Measurements from ENCODE around the gene PVALB. TPM values are rescaled to one million over a fixed set of nuclear protein-coding genes. Genes with fewer than 3 reads are reported as not detected.

The PVALB gene
- total and polyA plus RNA-seq, 2 experiments from 2014 or later: not detected

DNA sequence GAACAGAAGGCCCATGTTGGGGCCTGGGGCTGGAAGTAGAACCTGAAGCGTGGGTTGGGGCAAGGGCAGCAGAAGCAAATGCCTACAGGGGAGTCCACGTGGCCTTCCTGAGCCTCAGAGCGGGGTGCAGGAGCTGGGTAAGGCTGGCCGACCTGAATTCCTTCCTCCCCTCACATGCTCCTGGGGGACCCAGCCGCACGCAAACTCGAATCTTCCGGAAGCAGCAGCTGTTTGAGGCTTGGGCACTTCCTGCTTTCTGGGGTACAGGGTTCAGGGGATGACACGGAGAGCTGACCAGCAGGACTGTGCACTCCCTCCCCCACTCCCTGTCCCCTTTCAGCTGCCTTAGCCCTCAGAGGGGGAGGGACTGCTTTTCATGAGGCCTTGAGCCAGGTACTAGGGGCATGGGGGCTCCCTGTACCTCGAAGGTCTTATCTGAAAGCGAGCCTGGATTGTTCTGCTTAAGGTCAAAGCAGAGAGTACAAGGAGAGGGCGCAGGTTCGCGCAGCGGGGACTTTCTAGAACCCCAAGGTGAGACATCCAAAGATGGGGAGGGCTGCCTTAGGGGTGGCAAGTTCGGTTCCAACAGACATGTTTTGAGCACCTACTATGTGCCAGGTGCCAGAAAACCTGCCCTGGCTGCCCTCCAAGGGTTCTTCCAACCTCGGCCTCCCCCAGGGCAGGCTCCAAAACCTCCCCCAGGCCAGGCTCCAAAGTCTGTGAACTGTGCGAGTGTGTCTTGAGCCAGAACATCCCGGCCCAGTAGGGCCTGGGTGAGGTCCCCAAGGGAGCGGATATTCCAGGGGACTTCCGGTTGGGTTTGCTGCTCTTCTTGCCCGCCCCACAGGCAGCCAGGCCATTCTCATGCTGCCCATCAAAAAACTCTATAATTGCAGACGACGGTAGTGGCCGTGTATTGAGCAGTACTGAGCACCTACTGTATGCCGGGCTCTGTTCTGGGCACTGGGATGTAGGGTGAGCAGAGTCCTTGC, 45.7 kb upstream of the PVALB start:
- H3K27ac ChIP-seq: no peak overlapping the region
- H3K27me3 ChIP-seq: peaks cover 21% of the 10 kb centered on the region
- TF ChIP-seq, protein P1, sequence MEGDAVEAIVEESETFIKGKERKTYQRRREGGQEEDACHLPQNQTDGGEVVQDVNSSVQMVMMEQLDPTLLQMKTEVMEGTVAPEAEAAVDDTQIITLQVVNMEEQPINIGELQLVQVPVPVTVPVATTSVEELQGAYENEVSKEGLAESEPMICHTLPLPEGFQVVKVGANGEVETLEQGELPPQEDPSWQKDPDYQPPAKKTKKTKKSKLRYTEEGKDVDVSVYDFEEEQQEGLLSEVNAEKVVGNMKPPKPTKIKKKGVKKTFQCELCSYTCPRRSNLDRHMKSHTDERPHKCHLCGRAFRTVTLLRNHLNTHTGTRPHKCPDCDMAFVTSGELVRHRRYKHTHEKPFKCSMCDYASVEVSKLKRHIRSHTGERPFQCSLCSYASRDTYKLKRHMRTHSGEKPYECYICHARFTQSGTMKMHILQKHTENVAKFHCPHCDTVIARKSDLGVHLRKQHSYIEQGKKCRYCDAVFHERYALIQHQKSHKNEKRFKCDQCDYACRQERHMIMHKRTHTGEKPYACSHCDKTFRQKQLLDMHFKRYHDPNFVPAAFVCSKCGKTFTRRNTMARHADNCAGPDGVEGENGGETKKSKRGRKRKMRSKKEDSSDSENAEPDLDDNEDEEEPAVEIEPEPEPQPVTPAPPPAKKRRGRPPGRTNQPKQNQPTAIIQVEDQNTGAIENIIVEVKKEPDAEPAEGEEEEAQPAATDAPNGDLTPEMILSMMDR (IDR thresholded peaks at IDR 0.05; ENCODE audit: low read depth, low read length): no peak
- no peaks in the 10 kb centered on the region for H3K9me3 ChIP-seq (ENCODE audit: low read depth)
- no peaks in the 10 kb centered on the region for H3K36me3 ChIP-seq
- no peak for DNase-seq (ENCODE audit: low read depth in 1 of 2, low spot score in 1 of 2)
- H3K4me1 ChIP-seq (ENCODE audit: low read depth): no peaks in the 10 kb centered on the region
- H3K4me3 ChIP-seq: no peak overlapping the region

DNA sequence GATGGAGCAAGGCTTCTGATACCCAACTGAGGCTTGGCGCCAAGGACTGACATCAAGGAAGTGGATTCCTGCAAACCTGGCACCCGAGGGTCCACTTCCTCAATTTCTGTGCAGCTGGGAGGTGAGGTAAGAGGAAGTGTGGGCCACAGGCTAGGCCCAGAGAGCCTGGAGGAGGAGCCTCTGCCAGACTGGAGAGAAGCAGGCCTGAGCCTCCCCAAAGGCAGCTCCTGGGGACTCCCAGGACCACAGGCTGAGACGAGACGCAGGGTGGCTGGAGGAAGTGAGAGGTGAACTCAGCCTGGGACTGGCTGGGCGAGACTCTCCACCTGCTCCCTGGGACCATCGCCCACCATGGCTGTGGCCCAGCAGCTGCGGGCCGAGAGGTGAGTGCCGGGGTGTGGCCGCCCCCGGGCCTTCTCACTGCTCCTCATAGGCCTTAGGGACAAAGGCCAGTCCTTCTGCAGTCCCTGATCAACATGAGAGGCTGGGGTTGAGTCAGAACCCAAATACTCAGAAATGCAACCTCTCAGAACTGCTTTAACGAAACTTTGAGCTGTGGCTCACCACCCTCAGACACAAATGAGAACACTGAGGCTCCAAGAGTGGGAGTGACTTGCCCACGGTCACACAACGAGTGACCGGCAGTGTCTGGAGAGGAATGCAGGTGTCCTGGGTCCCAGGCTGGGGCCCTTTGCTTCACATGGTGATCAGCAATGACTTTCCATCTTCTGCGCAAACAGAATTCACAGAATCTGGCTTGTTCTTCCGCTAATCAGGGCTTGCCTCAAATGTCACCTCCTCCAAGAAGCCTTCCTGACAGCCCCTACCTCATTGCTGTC, 44.2 kb upstream of the PVALB start, which contains the start of gene NCF4:
NCF4 (plus strand) TSS at position 186 of the 839 bp plus-strand sequence; CDS start at position 352, 166 bp downstream.
- Histone ChIP-seq H3K9me3 (ENCODE audit: low read depth) (no peaks in the 10 kb centered on the region), H3K36me3 (no peaks in the 10 kb centered on the region), H3K27ac (no peak within 1 kb of the TSS), H3K27me3 (peaks cover 32% of the 10 kb centered on the region), H3K4me1 (ENCODE audit: low read depth) (no peaks in the 10 kb centered on the region), H3K4me3 (no peak within 1 kb of the TSS)
- TF ChIP-seq, protein P1 (IDR thresholded peaks at IDR 0.05; ENCODE audit: low read depth, low read length): no peak
- no peak for DNase-seq (ENCODE audit: low read depth in 1 of 2, low spot score in 1 of 2)

DNA sequence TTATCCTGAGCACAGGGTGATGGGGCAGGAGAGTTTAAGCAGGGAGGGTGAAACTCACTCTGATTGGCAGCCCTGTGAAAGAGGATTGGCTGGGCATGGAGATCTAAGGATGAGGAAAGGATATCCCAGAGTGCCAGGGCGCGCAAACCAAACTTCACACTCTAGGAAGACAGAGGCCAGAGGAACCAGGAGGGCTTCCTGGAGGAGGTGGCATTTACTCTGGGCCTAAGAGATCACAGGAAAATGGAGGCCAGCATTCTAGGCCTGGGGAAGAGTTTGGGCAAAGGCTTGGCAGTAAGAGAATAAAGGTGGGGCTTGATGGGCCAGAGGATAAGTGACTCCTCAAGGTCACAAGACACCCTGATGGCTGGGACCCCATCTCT, 43.6 kb upstream of the PVALB start:
- Histone ChIP-seq H3K4me1 (ENCODE audit: low read depth) (no peaks in the 10 kb centered on the region), H3K27ac (no peak overlapping the region), H3K9me3 (ENCODE audit: low read depth) (no peaks in the 10 kb centered on the region), H3K27me3 (peaks cover 32% of the 10 kb centered on the region), H3K4me3 (no peak overlapping the region), H3K36me3 (no peaks in the 10 kb centered on the region)
- TF ChIP-seq, protein P1 (IDR thresholded peaks at IDR 0.05; ENCODE audit: low read depth, low read length): no peak
- no peak for DNase-seq (ENCODE audit: low read depth in 1 of 2, low spot score in 1 of 2)

DNA sequence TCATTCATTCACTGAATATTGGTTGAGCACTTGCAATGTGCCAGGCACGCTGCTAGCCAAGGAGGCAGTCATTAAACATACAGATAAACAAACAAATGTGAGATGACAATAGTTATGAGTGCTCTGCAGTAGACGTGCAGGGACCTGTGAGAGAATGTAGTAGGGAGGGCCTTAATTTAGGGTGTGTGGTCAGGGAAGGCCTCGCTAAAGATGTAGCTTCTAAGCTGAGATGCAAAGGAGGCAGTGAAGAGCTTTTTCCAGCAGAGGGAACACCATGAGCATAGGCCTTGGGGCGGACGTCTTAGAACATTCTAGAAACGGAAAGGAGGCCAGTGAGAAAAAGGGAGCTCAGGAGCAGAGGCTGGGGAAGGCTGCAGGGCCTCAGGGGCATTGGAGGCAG, 43.2 kb upstream of the PVALB start:
- no peaks in the 10 kb centered on the region for H3K4me1 ChIP-seq (ENCODE audit: low read depth)
- H3K36me3 ChIP-seq: no peaks in the 10 kb centered on the region
- no peak overlapping the region for H3K27ac ChIP-seq
- TF ChIP-seq, protein P1 (IDR thresholded peaks at IDR 0.05; ENCODE audit: low read depth, low read length): peak; percentile 14
- no peak overlapping the region for H3K4me3 ChIP-seq
- no peaks in the 10 kb centered on the region for H3K9me3 ChIP-seq (ENCODE audit: low read depth)
- DNase-seq (ENCODE audit: low read depth in 1 of 2, low spot score in 1 of 2): no peak
- peaks cover 32% of the 10 kb centered on the region for H3K27me3 ChIP-seq

DNA sequence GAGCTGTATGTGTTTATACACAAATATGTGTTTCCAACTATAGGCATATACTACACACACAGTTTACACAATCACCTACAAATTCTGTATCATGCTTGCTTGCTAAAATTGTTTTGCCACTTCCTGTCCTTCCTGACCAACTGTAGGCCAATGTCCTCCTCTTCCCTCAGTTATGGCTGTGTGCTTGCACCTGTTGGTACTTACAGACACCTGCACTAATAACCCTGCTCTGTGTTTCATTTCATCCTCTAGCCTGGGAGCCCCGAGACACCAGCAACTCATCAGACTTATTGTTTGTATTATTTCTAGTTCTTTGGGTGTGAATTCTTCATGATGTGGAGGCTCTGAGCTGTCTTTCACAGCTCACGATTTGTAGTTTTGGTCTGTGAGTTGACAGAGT, 42.1 kb upstream of the PVALB start:
- no peak overlapping the region for H3K27ac ChIP-seq
- peaks cover 32% of the 10 kb centered on the region for H3K27me3 ChIP-seq
- H3K9me3 ChIP-seq (ENCODE audit: low read depth): no peaks in the 10 kb centered on the region
- no peaks in the 10 kb centered on the region for H3K36me3 ChIP-seq
- no peak for DNase-seq (ENCODE audit: low read depth in 1 of 2, low spot score in 1 of 2)
- TF ChIP-seq, protein P1 (IDR thresholded peaks at IDR 0.05; ENCODE audit: low read depth, low read length): no peak
- no peak overlapping the region for H3K4me3 ChIP-seq
- no peaks in the 10 kb centered on the region for H3K4me1 ChIP-seq (ENCODE audit: low read depth)

Data from cardiac muscle cell (in vitro differentiated cells and primary cell).